GM23338 (cell line): ENCODE measurements around the gene CTXN3. TPM values are rescaled to one million over a fixed set of nuclear protein-coding genes. Genes with fewer than 3 reads are reported as not detected.

ENCODE experiments used
- ATAC-seq: fragments of 200-7000 bp; cut with Tn5 transposase; 3 replicates; pipeline ENCODE4 v1.9.1; 2020
- DNase-seq: peaks from one replicate; pipeline ENCODE4 v3.0.0-alpha.2; 2015; ENCODE audit warnings: low spot score
- H2AFZ ChIP-seq: fragments of 200-600 bp; sonication (generic); 2 replicates; pipeline ENCODE4 v1.8.0; 2016; ENCODE audit warnings: antibody characterized with exemption, mild to moderate bottlenecking, moderate library complexity
- H3F3A ChIP-seq: fragments of 200-600 bp; sonication (generic); replicated peaks from 2 replicates; pipeline ENCODE4 v1.8.0; 2017; ENCODE audit warnings: antibody characterized with exemption, mixed run types, low read depth
- H3K27ac ChIP-seq: fragments of 200-600 bp; sonication (generic); 2 replicates; pipeline ENCODE4 v1.6.1; 2016; ENCODE audit warnings: low read depth
- H3K27me3 ChIP-seq: fragments of 200-600 bp; sonication (generic); 2 replicates; pipeline ENCODE4 v1.8.0; 2016; ENCODE audit warnings: mild to moderate bottlenecking, mixed run types, moderate library complexity; ENCODE audit not compliant: insufficient read depth
- H3K36me3 ChIP-seq: fragments of 200-600 bp; sonication (generic); 2 replicates; pipeline ENCODE4 v1.8.0; 2016; ENCODE audit warnings: mild to moderate bottlenecking; ENCODE audit not compliant: insufficient read depth
- H3K4me1 ChIP-seq: fragments of 200-600 bp; sonication (generic); 2 replicates; pipeline ENCODE4 v1.8.0; 2016; ENCODE audit warnings: mild to moderate bottlenecking, moderate library complexity; ENCODE audit not compliant: insufficient read depth
- H3K4me2 ChIP-seq: fragments of 200-600 bp; sonication (generic); 2 replicates; pipeline ENCODE4 v1.7.1; 2017; ENCODE audit warnings: mixed run types
- H3K4me3 ChIP-seq: fragments of 200-600 bp; sonication (generic); 2 replicates; pipeline ENCODE4 v1.6.1; 2016; ENCODE audit warnings: mixed run types
- H3K79me2 ChIP-seq: fragments of 200-600 bp; sonication (generic); replicated peaks from 2 replicates; pipeline ENCODE4 v1.8.0; 2017; ENCODE audit warnings: mild to moderate bottlenecking; ENCODE audit not compliant: insufficient read depth
- H3K9me2 ChIP-seq: fragments of 200-600 bp; sonication (generic); 2 replicates; pipeline ENCODE4 v1.8.0; 2017; ENCODE audit not compliant: insufficient read depth
- H4K20me1 ChIP-seq: fragments of 200-600 bp; sonication (generic); replicated peaks from 2 replicates; pipeline ENCODE4 v1.8.0; 2017; ENCODE audit warnings: mild to moderate bottlenecking; ENCODE audit not compliant: insufficient read depth
- H3K27ac Mint-ChIP-seq: 2 replicates; pipeline ENCODE4 v1.8.0; 2020; ENCODE audit warnings: inconsistent platforms, mild to moderate bottlenecking, moderate library complexity, mixed read lengths
- H3K27me3 Mint-ChIP-seq: 3 replicates; pipeline ENCODE4 v1.8.0; 2022; ENCODE audit warnings: low read depth, mild to moderate bottlenecking, moderate library complexity, mixed read lengths, inconsistent platforms; ENCODE audit not compliant: insufficient read depth, poor library complexity
- H3K36me3 Mint-ChIP-seq: 3 replicates; pipeline ENCODE4 v1.8.0; 2021; ENCODE audit warnings: low read depth, mild to moderate bottlenecking, inconsistent platforms, moderate library complexity, mixed read lengths
- H3K4me1 Mint-ChIP-seq: 3 replicates; pipeline ENCODE4 v1.8.0; 2020; ENCODE audit warnings: mild to moderate bottlenecking, inconsistent platforms, mixed read lengths
- H3K4me3 Mint-ChIP-seq: 3 replicates; pipeline ENCODE4 v1.8.0; 2021; ENCODE audit warnings: moderate library complexity, mild to moderate bottlenecking, inconsistent platforms, mixed read lengths
- H3K9me3 Mint-ChIP-seq: 3 replicates; pipeline ENCODE4 v1.8.0; 2020; ENCODE audit warnings: moderate library complexity, mild to moderate bottlenecking, inconsistent platforms, mixed read lengths
- CREB1 ChIP-seq: fragments of 250-450 bp; sonication (Bioruptor Pico); IDR thresholded peaks from 2 replicates; pipeline ENCODE4 v1.5.0; 2020; ENCODE audit warnings: low read depth, mild to moderate bottlenecking, moderate library complexity
- EZH2phosphoT487 ChIP-seq: fragments of 200-600 bp; sonication (generic); IDR thresholded peaks from one replicate; pipeline ENCODE4 v1.8.1; 2018; ENCODE audit warnings: antibody characterized with exemption; ENCODE audit not compliant: unreplicated experiment
- JUNB ChIP-seq: IDR thresholded peaks from one replicate; pipeline ENCODE4 v1.6.1; 2016; ENCODE audit warnings: antibody characterized with exemption; ENCODE audit not compliant: unreplicated experiment
- NANOG ChIP-seq: IDR thresholded peaks from 2 replicates; pipeline ENCODE4 v1.6.1; 2016; ENCODE audit warnings: antibody characterized with exemption, borderline replicate concordance
- POLR2AphosphoS5 ChIP-seq: IDR thresholded peaks from 2 replicates; pipeline ENCODE4 v1.6.1; 2016; ENCODE audit warnings: antibody characterized with exemption, low read depth
- STAT1 ChIP-seq: IDR thresholded peaks from one replicate; pipeline ENCODE4 v1.6.1; 2016; ENCODE audit warnings: antibody characterized with exemption; ENCODE audit not compliant: unreplicated experiment
- polyA plus RNA-seq: library from polyadenylated mRNA; unstranded; fragments of >200 nt; fragmentation: Nextera tagmentation; extraction: Ambion mirVana; gene quantifications from 2 replicates; pipeline ENCODE4 v1.2.1, GENCODE V29; 2016
- total RNA-seq: library from RNA; depleted of rRNA; stranded (reverse); fragments of >200 nt; shearing (Covaris generic); gene quantifications from 2 replicates; pipeline ENCODE4 v1.2.3, GENCODE V29; 2014
- TF ChIP-seq, protein P1 (sequence below): fragments of 250-450 bp; sonication (Bioruptor Pico); IDR thresholded peaks from 2 replicates; pipeline ENCODE4 v1.5.0; 2020; ENCODE audit warnings: mild to moderate bottlenecking, moderate library complexity
- TF ChIP-seq, protein P2 (sequence below): IDR thresholded peaks from one replicate; pipeline ENCODE4 v1.6.1; 2018; ENCODE audit warnings: antibody characterized with exemption; ENCODE audit not compliant: unreplicated experiment
- TF ChIP-seq, protein P3 (sequence below), 2 experiments: fragments of 200-600 bp in 1 of 2; sonication (generic) in 1 of 2; conservative IDR thresholded peaks; 2 replicates each; pipeline versions ENCODE4 v1.5.1 to v1.6.1; 2016 to 2017; ENCODE audit warnings: antibody characterized with exemption in 2 of 2, low read depth in 2 of 2, mild to moderate bottlenecking in 2 of 2, moderate library complexity in 1 of 2

Gene CTXN3
- total and polyA plus RNA-seq, 2 experiments from 2014 or later, result not detected

- H3K36me3 Mint-ChIP-seq, result no peaks in the 10 kb centered on the region
- no peak overlapping the region for H3K4me3 Mint-ChIP-seq
- Histone ChIP-seq H3K4me2 (no peak overlapping the region), H4K20me1 (no peaks in the 10 kb centered on the region), H3K79me2 (no peaks in the 10 kb centered on the region), H3K4me3 (no peak overlapping the region), H3F3A (no peaks in the 10 kb centered on the region), H3K36me3 (no peaks in the 10 kb centered on the region), H3K9me2 (no peaks in the 10 kb centered on the region), H2AFZ (no peak overlapping the region), H3K27ac (no peak overlapping the region), H3K27me3 (no peaks in the 10 kb centered on the region), H3K4me1 (no peaks in the 10 kb centered on the region)
- no peak for TF ChIP-seq NANOG
- TF ChIP-seq POLR2AphosphoS5, result no peak
- TF ChIP-seq JUNB, result no peak
- no peak for TF ChIP-seq EZH2phosphoT487
- TF ChIP-seq, protein P1, sequence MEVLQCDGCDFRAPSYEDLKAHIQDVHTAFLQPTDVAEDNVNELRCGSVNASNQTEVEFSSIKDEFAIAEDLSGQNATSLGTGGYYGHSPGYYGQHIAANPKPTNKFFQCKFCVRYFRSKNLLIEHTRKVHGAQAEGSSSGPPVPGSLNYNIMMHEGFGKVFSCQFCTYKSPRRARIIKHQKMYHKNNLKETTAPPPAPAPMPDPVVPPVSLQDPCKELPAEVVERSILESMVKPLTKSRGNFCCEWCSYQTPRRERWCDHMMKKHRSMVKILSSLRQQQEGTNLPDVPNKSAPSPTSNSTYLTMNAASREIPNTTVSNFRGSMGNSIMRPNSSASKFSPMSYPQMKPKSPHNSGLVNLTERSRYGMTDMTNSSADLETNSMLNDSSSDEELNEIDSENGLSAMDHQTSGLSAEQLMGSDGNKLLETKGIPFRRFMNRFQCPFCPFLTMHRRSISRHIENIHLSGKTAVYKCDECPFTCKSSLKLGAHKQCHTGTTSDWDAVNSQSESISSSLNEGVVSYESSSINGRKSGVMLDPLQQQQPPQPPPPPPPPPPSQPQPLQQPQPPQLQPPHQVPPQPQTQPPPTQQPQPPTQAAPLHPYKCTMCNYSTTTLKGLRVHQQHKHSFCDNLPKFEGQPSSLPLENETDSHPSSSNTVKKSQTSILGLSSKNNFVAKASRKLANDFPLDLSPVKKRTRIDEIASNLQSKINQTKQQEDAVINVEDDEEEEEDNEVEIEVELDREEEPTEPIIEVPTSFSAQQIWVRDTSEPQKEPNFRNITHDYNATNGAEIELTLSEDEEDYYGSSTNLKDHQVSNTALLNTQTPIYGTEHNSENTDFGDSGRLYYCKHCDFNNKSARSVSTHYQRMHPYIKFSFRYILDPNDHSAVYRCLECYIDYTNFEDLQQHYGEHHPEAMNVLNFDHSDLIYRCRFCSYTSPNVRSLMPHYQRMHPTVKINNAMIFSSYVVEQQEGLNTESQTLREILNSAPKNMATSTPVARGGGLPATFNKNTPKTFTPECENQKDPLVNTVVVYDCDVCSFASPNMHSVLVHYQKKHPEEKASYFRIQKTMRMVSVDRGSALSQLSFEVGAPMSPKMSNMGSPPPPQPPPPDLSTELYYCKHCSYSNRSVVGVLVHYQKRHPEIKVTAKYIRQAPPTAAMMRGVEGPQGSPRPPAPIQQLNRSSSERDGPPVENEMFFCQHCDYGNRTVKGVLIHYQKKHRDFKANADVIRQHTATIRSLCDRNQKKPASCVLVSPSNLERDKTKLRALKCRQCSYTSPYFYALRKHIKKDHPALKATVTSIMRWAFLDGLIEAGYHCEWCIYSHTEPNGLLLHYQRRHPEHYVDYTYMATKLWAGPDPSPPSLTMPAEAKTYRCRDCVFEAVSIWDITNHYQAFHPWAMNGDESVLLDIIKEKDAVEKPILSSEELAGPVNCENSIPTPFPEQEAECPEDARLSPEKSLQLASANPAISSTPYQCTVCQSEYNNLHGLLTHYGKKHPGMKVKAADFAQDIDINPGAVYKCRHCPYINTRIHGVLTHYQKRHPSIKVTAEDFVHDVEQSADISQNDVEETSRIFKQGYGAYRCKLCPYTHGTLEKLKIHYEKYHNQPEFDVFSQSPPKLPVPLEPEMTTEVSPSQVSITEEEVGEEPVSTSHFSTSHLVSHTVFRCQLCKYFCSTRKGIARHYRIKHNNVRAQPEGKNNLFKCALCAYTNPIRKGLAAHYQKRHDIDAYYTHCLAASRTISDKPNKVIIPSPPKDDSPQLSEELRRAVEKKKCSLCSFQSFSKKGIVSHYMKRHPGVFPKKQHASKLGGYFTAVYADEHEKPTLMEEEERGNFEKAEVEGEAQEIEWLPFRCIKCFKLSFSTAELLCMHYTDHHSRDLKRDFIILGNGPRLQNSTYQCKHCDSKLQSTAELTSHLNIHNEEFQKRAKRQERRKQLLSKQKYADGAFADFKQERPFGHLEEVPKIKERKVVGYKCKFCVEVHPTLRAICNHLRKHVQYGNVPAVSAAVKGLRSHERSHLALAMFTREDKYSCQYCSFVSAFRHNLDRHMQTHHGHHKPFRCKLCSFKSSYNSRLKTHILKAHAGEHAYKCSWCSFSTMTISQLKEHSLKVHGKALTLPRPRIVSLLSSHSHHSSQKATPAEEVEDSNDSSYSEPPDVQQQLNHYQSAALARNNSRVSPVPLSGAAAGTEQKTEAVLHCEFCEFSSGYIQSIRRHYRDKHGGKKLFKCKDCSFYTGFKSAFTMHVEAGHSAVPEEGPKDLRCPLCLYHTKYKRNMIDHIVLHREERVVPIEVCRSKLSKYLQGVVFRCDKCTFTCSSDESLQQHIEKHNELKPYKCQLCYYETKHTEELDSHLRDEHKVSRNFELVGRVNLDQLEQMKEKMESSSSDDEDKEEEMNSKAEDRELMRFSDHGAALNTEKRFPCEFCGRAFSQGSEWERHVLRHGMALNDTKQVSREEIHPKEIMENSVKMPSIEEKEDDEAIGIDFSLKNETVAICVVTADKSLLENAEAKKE (CRISPR knock-in tag), result no peak
- no peak for ATAC-seq
- no peaks in the 10 kb centered on the region for H3K9me3 Mint-ChIP-seq
- peaks cover 2% of the 10 kb centered on the region for H3K27me3 Mint-ChIP-seq
- H3K27ac Mint-ChIP-seq, result no peak overlapping the region
- no peaks in the 10 kb centered on the region for H3K4me1 Mint-ChIP-seq
- DNase-seq, result no peak
Observed at GRCh38 chr5:127666043-127666716, 17.3 kb downstream of the CTXN3 start.

DNA sequence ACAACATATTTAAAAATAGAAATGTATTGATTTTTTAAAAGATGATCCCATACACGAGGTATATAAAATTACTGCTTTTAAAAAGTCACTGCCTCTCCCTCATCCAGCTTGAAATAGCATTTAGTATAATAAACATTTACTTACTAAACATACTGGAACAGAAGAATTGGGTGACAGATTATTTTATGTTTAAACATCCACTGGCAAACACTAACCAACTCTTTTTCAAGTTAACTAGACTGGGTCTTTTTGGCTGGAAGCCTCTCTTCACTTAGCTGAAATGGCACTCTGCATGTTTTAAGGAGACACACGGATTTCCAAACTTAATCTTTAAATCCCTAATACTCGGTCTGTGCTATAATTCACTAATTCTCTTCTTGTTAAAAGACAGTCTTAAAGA lies 19.0 kb downstream of the CTXN3 start:
- H3K4me3 Mint-ChIP-seq, result no peak overlapping the region
- no peak overlapping the region for H2AFZ ChIP-seq
- no peaks in the 10 kb centered on the region for H3K36me3 Mint-ChIP-seq
- TF ChIP-seq NANOG (no peak), CREB1 (CRISPR knock-in tag) (no peak), EZH2phosphoT487 (no peak), STAT1 (no peak), POLR2AphosphoS5 (no peak)
- TF ChIP-seq, protein P2, sequence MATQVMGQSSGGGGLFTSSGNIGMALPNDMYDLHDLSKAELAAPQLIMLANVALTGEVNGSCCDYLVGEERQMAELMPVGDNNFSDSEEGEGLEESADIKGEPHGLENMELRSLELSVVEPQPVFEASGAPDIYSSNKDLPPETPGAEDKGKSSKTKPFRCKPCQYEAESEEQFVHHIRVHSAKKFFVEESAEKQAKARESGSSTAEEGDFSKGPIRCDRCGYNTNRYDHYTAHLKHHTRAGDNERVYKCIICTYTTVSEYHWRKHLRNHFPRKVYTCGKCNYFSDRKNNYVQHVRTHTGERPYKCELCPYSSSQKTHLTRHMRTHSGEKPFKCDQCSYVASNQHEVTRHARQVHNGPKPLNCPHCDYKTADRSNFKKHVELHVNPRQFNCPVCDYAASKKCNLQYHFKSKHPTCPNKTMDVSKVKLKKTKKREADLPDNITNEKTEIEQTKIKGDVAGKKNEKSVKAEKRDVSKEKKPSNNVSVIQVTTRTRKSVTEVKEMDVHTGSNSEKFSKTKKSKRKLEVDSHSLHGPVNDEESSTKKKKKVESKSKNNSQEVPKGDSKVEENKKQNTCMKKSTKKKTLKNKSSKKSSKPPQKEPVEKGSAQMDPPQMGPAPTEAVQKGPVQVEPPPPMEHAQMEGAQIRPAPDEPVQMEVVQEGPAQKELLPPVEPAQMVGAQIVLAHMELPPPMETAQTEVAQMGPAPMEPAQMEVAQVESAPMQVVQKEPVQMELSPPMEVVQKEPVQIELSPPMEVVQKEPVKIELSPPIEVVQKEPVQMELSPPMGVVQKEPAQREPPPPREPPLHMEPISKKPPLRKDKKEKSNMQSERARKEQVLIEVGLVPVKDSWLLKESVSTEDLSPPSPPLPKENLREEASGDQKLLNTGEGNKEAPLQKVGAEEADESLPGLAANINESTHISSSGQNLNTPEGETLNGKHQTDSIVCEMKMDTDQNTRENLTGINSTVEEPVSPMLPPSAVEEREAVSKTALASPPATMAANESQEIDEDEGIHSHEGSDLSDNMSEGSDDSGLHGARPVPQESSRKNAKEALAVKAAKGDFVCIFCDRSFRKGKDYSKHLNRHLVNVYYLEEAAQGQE, result no peak
- TF ChIP-seq, protein P3, sequence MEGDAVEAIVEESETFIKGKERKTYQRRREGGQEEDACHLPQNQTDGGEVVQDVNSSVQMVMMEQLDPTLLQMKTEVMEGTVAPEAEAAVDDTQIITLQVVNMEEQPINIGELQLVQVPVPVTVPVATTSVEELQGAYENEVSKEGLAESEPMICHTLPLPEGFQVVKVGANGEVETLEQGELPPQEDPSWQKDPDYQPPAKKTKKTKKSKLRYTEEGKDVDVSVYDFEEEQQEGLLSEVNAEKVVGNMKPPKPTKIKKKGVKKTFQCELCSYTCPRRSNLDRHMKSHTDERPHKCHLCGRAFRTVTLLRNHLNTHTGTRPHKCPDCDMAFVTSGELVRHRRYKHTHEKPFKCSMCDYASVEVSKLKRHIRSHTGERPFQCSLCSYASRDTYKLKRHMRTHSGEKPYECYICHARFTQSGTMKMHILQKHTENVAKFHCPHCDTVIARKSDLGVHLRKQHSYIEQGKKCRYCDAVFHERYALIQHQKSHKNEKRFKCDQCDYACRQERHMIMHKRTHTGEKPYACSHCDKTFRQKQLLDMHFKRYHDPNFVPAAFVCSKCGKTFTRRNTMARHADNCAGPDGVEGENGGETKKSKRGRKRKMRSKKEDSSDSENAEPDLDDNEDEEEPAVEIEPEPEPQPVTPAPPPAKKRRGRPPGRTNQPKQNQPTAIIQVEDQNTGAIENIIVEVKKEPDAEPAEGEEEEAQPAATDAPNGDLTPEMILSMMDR (conservative IDR thresholded peaks at IDR 0.05; ENCODE audit: low read depth in 2 of 2), result no peak

More for the DNA sequence above, 19.0 kb downstream of the CTXN3 start:
- no peaks in the 10 kb centered on the region for H3K9me3 Mint-ChIP-seq
- H3K27ac Mint-ChIP-seq, result no peak overlapping the region
- Histone ChIP-seq H3K4me2 (no peak overlapping the region), H3K36me3 (no peaks in the 10 kb centered on the region), H3K4me1 (no peaks in the 10 kb centered on the region), H3F3A (no peaks in the 10 kb centered on the region), H3K4me3 (no peak overlapping the region), H3K27ac (no peak overlapping the region), H3K9me2 (no peaks in the 10 kb centered on the region), H3K27me3 (no peaks in the 10 kb centered on the region), H4K20me1 (no peaks in the 10 kb centered on the region), H3K79me2 (no peaks in the 10 kb centered on the region)
- ATAC-seq, result no peak
- no peaks in the 10 kb centered on the region for H3K4me1 Mint-ChIP-seq
- no peak for DNase-seq
- H3K27me3 Mint-ChIP-seq, result peaks cover 2% of the 10 kb centered on the region
